Thyroid gland (tissue), 4 donors: Measurements from ENCODE around the gene THBS1.

Experiments
- CTCF ChIP-seq, 6 experiments: fragments of 200-600 bp in 3 of 6; fragments of 450-650 bp in 3 of 6; sonication (generic) in 3 of 6; IDR thresholded peaks; one replicate each; pipeline ENCODE4 v1.5.1; 2016 to 2019; ENCODE audit warnings: antibody characterized with exemption in 6 of 6, mild to moderate bottlenecking in 2 of 6, inconsistent platforms in 1 of 6, moderate library complexity in 1 of 6
- POLR2A ChIP-seq, 2 donors: fragments of 450-650 bp; IDR thresholded peaks; one replicate each; pipeline ENCODE4 v1.6.1; 2017; ENCODE audit warnings: antibody characterized with exemption in 2 of 2, mild to moderate bottlenecking in 2 of 2, moderate library complexity in 1 of 2

GRCh38 chr15:39602143-39602542, 21.3 kb downstream of the THBS1 start:
- TF ChIP-seq CTCF (IDR thresholded peaks at IDR 0.05) (no peak), POLR2A (IDR thresholded peaks at IDR 0.05) (no peak)
